NCI-H2196 (cell line): ENCODE results near the gene TYROBP.
"Not testable (repeated sequence)": the region's sequence is repeated elsewhere in the genome, so short reads cannot be mapped to it uniquely, and the experiment has no call there.

Source experiments
- DNase-seq: peaks from one replicate; lab custom pipeline; 2025; ENCODE audit not compliant: unreplicated experiment; lab: John Stamatoyannopoulos, UW

Gene TYROBP

GRCh38 chr19:35932291-35932936 is 24.3 kb upstream of the TYROBP start:
- DNase-seq: no peak

- DNase-seq: no peak
Observed at GRCh38 chr19:35931874-35932202, 23.7 kb upstream of the TYROBP start.

GRCh38 chr19:35931161-35931873 is 23.2 kb upstream of the TYROBP start:
- peak; percentile 99 for DNase-seq

GRCh38 chr19:35929876-35930275 is 21.8 kb upstream of the TYROBP start:
- no peak for DNase-seq

- no peak for DNase-seq
Observed at GRCh38 chr19:35928507-35928906, 20.4 kb upstream of the TYROBP start.

- DNase-seq: no peak
Observed at GRCh38 chr19:35925501-35925900, 17.4 kb upstream of the TYROBP start.

- DNase-seq: no peak
Observed at GRCh38 chr19:35921012-35921411, 12.9 kb upstream of the TYROBP start.

- DNase-seq: no peak
Observed at GRCh38 chr19:35919306-35919705, 11.2 kb upstream of the TYROBP start.

GRCh38 chr19:35915443-35915842 is 7.3 kb upstream of the TYROBP start:
- no peak for DNase-seq

- no peak for DNase-seq
Observed at GRCh38 chr19:35913589-35913988, 5.5 kb upstream of the TYROBP start.

GRCh38 chr19:35911790-35912189 is 3.7 kb upstream of the TYROBP start:
- DNase-seq: peak; percentile 91

- no peak for DNase-seq
Observed at GRCh38 chr19:35911173-35911572, 3.1 kb upstream of the TYROBP start.

GRCh38 chr19:35910355-35910754 is 2.3 kb upstream of the TYROBP start:
- DNase-seq: not testable (repeated sequence)

- DNase-seq: no peak
Observed at GRCh38 chr19:35909684-35910035, 1.6 kb upstream of the TYROBP start.

GRCh38 chr19:35908973-35909683 is 1.0 kb upstream of the TYROBP start:
- DNase-seq: no peak

GRCh38 chr19:35907377-35907745 is 734 bp downstream of the TYROBP start:
- DNase-seq: no peak

- DNase-seq: no peak
Observed at GRCh38 chr19:35905178-35905727, 2.8 kb downstream of the TYROBP start.

GRCh38 chr19:35904311-35905068 is 3.6 kb downstream of the TYROBP start:
- no peak for DNase-seq

GRCh38 chr19:35903550-35904179 is 4.4 kb downstream of the TYROBP start:
- DNase-seq: peak; percentile 49

GRCh38 chr19:35902870-35903475 is 5.1 kb downstream of the TYROBP start:
- no peak for DNase-seq
